ENCODE data around the gene MAML2.
"Not testable (repeated sequence)": the region's sequence is repeated elsewhere in the genome, so short reads cannot be mapped to it uniquely, and the experiment has no call there.

The MAML2 gene

GRCh38 chr11:96293109-96293508 is 49.9 kb downstream of the MAML2 start:
- DNase-seq (ENCODE audit: low read depth): no peak

GRCh38 chr11:96292291-96293010 is 50.5 kb downstream of the MAML2 start:
- no peak for DNase-seq (ENCODE audit: low read depth)

GRCh38 chr11:96290631-96291030 is 52.4 kb downstream of the MAML2 start:
- DNase-seq (ENCODE audit: low read depth): no peak

DNA sequence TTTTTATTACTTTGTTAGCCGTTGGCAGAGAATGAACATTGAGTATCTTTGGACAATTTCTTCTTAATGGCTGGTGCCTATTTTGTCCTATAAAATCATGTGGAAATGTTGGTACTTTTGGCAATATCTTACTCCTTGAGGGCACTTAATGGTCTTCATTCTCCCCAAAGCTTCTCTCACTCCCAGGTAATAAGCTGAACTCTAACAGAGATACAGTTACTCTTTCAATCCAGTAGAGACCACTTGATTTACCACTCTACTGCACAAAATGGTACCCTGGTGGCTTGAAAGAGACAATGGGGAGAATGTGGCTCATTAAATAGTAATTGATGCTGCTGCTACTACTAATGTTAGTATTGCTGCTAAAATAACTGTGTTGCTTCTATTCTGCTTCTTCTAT is 53.0 kb downstream of the MAML2 start:
- no peak for DNase-seq (ENCODE audit: low read depth)

DNA sequence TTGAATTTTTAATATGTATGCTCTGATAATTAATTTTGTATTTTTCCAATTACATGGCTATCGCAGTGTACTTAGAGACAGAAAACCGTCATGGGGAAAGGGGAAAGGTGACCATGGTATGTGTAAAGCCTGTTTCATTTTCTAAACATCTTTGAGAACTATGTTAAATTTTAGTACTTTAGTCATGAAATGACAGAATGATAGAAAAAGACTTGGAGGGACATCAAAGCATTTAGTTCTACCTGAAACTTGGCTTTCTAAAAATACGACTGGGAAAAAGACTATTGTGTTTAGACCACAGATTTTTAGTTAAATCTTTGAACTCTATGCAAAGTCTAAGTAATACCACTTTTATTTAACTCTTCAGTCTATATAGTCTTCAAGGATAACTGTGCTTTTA is 54.1 kb downstream of the MAML2 start:
- no peak for DNase-seq (ENCODE audit: low read depth)

DNA sequence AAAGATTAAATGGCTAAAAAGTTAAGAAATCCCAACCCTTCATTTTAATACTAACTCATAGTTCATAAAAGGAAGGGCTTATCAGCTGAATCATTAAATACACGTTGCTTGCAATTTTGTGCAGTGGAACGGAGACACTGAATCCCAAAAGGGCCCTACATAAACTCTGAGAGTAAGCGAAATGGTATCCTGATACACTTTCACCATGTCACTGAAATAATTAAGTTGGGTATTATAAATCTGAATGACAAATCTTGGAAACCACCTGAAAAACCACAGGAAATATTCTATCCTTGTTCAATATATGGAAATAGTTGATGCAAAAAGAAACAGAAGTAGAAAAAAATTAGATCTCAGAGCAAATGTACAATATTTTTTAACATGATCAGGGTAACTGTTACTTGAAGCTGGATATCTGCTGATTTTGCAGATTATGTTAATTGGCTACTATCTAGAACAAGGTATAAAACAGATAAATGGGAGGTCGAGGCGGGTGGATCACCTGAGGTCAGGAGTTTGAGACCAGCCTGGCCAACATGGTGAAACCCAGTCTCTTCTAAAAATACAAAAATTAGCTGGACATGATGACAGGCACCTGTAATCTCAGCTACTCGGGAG is 55.1 kb downstream of the MAML2 start:
- DNase-seq (ENCODE audit: low read depth): no peak

GRCh38 chr11:96285985-96286384 is 57.0 kb downstream of the MAML2 start:
- not testable (repeated sequence) for DNase-seq (ENCODE audit: low read depth)

- DNase-seq (ENCODE audit: low read depth): no peak
Measured at GRCh38 chr11:96284917-96285316, 58.1 kb downstream of the MAML2 start.

- no peak for DNase-seq (ENCODE audit: low read depth)
Measured at GRCh38 chr11:96284401-96284800, 58.6 kb downstream of the MAML2 start.

GRCh38 chr11:96282625-96283220 is 60.3 kb downstream of the MAML2 start:
- DNase-seq (ENCODE audit: low read depth): no peak

GRCh38 chr11:96280444-96280843 is 62.6 kb downstream of the MAML2 start:
- no peak for DNase-seq (ENCODE audit: low read depth)

DNA sequence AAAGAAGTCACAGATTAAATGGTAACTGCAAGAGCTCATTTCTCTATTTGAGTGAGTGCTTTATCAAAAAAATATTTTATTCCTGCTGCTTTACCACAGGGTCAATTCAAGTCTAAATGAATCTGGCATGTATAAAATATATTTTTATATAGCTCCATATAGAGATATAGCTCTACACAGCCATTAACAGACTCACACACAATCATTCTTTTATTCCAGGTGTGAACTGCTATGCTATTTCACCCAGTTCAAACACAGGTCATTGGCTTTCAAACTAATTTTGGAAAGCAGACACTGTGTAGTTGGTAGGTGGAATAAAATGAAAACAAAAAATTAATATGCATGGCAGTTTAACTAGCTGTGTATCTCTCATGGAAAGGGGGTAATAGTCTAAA is 63.1 kb downstream of the MAML2 start:
- no peak for DNase-seq (ENCODE audit: low read depth)

DNA sequence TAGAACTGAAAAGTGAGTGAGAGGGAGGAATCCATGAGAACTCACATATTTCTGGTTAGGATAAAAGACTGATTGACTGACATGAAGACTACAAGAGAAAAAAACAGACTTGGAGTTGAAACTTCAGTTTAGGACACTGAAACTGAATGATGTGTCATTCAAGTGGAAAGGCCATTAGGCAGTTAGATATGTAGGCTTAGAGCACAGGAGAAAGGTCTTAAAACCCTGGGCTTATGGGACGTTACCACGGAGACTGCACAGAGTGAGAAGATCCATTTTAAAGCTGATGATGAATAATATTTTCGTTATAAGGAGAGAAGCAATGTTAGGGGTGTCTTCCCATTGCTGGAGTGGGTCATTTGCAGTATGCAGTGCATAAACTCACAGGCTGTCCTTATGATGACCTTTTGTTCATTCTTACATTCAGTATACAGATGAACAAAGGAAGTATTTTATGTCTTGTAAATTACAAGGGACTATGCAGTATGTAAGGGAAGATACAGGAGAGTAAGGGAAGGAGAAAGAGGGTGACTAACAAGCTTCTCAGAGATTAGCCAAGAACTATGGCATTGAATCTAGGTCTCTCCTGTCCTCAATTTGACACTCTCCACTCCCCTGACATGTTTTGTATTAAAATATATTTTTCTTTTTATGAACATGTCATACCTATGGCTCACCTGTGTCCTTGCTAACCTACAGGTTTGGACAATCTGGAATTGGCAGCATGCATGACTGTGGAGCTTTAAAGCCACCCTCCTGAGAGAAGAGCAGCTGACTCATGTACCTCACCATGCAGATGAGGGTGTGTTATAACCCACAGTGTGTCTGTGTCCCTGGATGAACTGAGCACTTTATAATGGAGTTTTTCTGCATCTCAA is 63.7 kb downstream of the MAML2 start:
- no peak for DNase-seq (ENCODE audit: low read depth)

GRCh38 chr11:96278039-96278897 is 64.7 kb downstream of the MAML2 start:
- no peak for DNase-seq (ENCODE audit: low read depth)

DNA sequence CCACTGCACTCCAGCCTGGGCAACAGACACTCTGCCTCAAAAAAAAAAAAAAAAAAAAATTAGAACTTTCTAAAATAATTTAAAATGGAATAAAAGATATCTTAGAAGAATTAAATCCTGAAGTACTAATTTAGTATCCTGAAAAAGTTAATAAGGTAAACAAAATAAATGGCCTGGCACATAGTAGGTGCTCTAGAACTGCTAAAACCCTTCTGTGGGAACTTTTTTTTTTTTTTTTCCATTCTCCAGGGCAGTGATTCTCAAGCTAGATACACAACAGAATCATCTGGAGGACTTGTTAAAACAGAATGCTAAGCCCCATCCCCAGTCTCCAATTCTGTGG is 65.3 kb downstream of the MAML2 start:
- no peak for DNase-seq (ENCODE audit: low read depth)

- no peak for DNase-seq (ENCODE audit: low read depth)
Measured at GRCh38 chr11:96276836-96277235, 66.2 kb downstream of the MAML2 start.

- no peak for DNase-seq (ENCODE audit: low read depth)
Measured at GRCh38 chr11:96275801-96276594, 67.0 kb downstream of the MAML2 start.

- no peak for DNase-seq (ENCODE audit: low read depth)
Measured at GRCh38 chr11:96273507-96273906, 69.5 kb downstream of the MAML2 start.

- DNase-seq (ENCODE audit: low read depth): no peak
Measured at GRCh38 chr11:96272529-96273222, 70.3 kb downstream of the MAML2 start.

- DNase-seq (ENCODE audit: low read depth): no peak
Measured at GRCh38 chr11:96271777-96272176, 71.2 kb downstream of the MAML2 start.

All from HS-5 (cell line).